ENCODE measurements around the gene SHISA7.
"Not testable (repeated sequence)": the region's sequence is repeated elsewhere in the genome, so short reads cannot be mapped to it uniquely, and the experiment has no call there.

Gene SHISA7

DNA sequence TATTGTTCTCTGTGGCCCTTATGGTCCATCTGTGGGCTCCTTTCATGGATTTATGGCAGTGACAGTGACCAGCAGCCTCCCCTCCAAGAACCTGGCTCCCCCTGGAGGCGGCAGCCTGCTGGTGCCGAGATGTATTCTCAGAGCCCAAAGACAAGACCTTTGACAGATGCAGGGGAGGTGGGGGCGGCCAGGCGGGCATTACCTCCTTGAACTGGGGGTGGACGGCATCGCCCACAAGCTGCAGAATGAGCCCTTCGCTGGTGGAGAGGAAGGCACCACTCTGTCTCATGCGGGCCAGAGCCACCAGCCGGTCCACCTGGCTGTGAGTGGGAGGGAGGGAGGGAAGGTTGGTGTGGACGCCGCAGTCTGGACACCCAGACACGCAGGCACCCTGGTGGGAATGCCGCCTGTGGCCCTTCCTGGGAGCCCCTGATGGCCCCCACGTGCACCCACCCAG lies 11.7 kb upstream of the SHISA7 start:
- H3K27ac ChIP-seq: no peak overlapping the region
- TF ChIP-seq ZFX (IDR thresholded peaks at IDR 0.05; ENCODE audit: borderline replicate concordance) (no peak), CTCF (IDR thresholded peaks at IDR 0.05) (peak; percentile 82)

GRCh38 chr19:55453511-55454260 lies 10.6 kb upstream of the SHISA7 start:
- TF ChIP-seq CTCF (IDR thresholded peaks at IDR 0.05) (no peak), ZFX (IDR thresholded peaks at IDR 0.05; ENCODE audit: borderline replicate concordance) (no peak)
- peak overlapping the region; percentile 45 for H3K27ac ChIP-seq

DNA sequence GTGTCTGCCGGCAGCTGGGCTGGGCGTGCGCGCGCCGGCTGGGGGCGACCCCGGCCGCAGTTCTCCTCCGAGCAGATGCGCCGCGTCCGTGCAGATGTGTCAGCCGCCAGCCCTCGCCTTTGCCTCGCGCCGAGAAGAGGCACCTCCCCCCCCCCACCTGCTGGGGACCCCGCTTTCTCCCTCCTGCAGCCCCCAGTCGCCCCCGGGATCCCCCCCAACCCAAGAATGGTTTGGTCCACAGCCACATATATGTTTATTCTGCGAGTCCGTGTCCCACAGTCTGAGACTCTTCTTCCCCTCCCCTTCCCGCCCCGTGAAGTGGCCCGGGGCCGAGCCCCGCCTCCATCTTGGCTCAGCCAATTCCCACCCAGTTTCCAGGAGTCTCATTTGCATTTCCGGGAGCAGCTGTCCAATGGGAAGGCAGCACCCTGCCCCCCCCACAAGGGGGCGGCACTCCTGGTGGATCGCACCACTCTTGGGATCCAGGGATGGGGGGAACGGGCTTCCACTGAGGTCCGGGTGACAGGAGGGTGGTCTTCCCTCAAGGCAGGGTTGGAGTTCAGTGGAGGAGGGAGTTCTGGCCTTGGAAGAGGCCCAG lies 9.7 kb upstream of the SHISA7 start:
- H3K27ac ChIP-seq: peak overlapping the region; percentile 45; the same call in 1 of the 2 replicates
- TF ChIP-seq CTCF (IDR thresholded peaks at IDR 0.05): no peak
- TF ChIP-seq ZFX (IDR thresholded peaks at IDR 0.05; ENCODE audit: borderline replicate concordance): no peak

GRCh38 chr19:55451965-55452748 lies 9.1 kb upstream of the SHISA7 start:
- TF ChIP-seq ZFX (IDR thresholded peaks at IDR 0.05; ENCODE audit: borderline replicate concordance): no peak
- no peak for TF ChIP-seq CTCF (IDR thresholded peaks at IDR 0.05)
- no peak overlapping the region for H3K27ac ChIP-seq

DNA sequence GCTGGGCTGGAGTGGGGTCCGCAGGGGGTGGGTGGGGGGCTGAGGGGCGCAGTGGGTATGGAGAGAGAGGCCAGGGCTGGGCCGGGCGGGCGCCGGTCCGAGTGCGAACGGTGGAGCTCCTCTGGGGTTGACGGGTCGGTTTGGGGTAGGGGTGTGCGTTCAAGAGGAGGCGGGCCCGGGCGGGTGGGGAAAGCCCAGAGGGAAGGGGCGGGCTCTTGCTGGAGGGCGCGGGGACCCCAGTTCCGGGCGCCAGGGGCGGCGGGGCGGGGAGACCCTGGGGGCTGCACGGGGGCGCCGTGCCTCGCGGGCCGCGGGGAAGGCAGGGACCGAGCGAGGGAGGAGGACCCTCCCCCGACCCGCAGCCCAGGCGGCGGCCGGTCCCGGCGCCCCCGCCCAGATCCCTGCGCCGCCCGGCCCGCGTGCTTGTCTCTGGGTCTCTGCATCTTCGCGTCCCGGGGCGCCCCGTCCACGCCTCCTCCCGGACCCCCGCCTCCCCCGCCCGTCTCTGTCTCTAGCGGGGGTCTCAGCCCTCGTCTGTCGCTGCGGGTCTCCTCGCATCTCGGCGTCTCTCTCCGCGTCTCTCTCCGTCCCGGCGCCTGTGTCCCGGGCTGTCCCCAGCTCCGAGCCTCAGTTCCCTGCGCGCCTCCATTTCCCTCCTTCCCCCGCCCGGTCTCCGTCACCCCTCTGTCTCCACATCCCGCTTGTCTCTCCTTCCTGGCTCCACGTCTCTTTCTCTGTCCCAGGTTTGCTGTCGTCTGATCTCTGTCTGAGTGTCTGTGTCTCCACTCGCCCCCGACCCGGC lies 8.3 kb upstream of the SHISA7 start:
- no peak overlapping the region for H3K27ac ChIP-seq
- TF ChIP-seq CTCF (IDR thresholded peaks at IDR 0.05) (no peak), ZFX (IDR thresholded peaks at IDR 0.05; ENCODE audit: borderline replicate concordance) (no peak)

DNA sequence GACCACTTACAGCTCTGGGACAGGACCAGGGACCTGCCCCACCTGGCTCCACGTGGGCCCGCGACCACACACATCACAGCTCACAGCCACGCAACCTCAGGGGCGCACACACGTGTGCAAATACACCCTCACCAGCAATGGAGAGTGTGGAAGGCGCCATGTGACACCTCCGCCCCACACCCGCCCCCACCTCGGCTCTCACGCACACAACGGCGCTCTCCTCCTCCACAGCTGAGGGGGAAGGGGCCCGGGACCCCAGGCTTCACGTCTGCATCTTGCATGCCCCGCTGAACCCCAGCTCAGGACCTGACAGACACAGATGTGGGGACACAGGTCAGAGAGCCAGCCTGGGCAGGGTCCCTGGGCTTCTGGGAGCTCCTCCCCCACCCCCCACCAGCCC lies 6.4 kb upstream of the SHISA7 start:
- TF ChIP-seq ZFX (IDR thresholded peaks at IDR 0.05; ENCODE audit: borderline replicate concordance) (no peak), CTCF (IDR thresholded peaks at IDR 0.05) (no peak)
- no peak overlapping the region for H3K27ac ChIP-seq

DNA sequence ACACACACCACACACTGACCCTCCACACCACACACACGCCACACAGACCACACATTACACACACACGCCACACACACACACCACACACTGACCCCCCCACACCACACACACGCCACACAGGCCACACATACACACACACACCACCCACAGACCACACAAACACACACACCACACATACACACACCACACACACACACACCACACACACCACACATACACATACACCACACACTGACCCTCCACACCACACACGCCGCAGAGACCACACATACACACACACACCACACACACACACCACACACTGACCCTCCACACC lies 5.0 kb upstream of the SHISA7 start:
- not testable (repeated sequence) for H3K27ac ChIP-seq

All from 22Rv1 (cell line).